MG63 (cell line): ENCODE data around the gene PARP8. TPM values are rescaled to one million over a fixed set of nuclear protein-coding genes. Genes with fewer than 3 reads are reported as not detected.
"Not testable (repeated sequence)": the region's sequence is repeated elsewhere in the genome, so short reads cannot be mapped to it uniquely, and the experiment has no call there.

Experiments
- DNase-seq: peaks from one replicate; pipeline ENCODE4 v3.0.0-alpha.2; 2020
- H3K27me3 ChIP-seq: fragments of 250-450 bp; sonication (Bioruptor Pico); 2 replicates; pipeline ENCODE4 v1.5.1; 2020; ENCODE audit warnings: mild to moderate bottlenecking, moderate library complexity
- H3K36me3 ChIP-seq: fragments of 250-450 bp; sonication (Bioruptor Pico); 2 replicates; pipeline ENCODE4 v1.5.1; 2020; ENCODE audit warnings: mild to moderate bottlenecking, moderate library complexity
- H3K4me3 ChIP-seq: fragments of 250-450 bp; sonication (Bioruptor Pico); 2 replicates; pipeline ENCODE4 v1.5.1; 2020; ENCODE audit warnings: mild to moderate bottlenecking, moderate library complexity
- H3K9me3 ChIP-seq: fragments of 250-450 bp; sonication (Bioruptor Pico); 2 replicates; pipeline ENCODE4 v1.5.1; 2020; ENCODE audit warnings: mild to moderate bottlenecking, moderate library complexity
- total RNA-seq: library from RNA; depleted of rRNA; stranded (reverse); fragments of >200 nt; shearing (Covaris generic); gene quantifications from 2 replicates; pipeline ENCODE4 v1.2.3, GENCODE V29; 2014; ENCODE audit warnings: low replicate concordance

The PARP8 gene
- total RNA-seq, 1 experiment from 2014 or later: 0.66 TPM

DNA sequence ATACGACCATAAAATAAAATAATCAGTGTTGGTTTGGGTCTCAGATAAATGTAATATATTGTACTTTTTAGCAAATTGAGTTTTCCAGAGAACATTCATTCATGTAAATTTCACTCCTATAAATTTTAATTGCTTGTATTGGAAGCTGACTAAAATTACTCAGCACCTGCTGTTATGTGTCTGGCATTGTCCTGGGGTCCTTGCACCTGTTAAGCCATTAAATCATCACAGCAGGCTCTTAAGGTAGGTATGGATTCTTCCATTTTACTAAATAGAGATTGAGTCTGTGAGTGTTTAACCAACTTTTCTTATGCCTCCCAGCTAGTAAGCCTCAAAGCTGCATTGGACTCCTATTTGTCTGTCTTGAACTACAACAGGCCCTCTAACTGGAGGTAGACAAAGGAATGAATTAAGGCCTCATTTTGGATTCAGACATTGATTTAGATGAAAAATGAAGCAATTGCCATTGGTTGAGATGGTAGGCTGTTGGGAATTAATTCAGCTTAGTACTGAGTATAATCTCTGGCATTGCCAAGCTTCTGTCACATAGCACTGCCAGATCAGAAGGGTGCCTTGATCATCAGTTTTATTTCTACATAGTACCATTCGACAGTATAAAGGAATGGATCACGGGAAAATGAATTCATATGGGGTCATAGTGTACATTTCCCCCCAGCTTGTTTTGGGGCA is 78.9 kb downstream of the PARP8 start:
- no peaks in the 10 kb centered on the region for H3K27me3 ChIP-seq
- no peak for DNase-seq
- H3K4me3 ChIP-seq: no peak overlapping the region
- no peaks in the 10 kb centered on the region for H3K9me3 ChIP-seq
- H3K36me3 ChIP-seq: no peaks in the 10 kb centered on the region

DNA sequence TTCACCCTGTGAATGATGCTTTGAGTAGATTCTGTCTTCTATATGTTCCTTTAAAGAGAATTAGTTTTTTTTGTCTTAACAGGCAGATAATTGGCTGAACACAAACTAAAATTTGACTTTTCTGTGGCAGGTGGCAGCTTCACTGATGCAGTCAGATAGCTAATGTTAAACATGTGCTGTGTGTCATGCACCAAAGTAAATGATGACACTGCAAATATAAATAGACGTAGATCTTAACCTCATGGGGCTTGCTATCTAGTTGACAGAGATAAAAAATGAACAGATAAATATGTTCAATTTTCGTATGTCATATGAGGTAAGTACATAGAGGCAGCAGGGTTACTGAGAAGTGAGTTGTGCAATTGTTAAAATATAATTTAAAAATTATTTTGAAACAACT is 82.7 kb downstream of the PARP8 start:
- Histone ChIP-seq H3K9me3 (no peaks in the 10 kb centered on the region), H3K4me3 (no peak overlapping the region), H3K36me3 (no peaks in the 10 kb centered on the region), H3K27me3 (no peaks in the 10 kb centered on the region)
- DNase-seq: no peak

DNA sequence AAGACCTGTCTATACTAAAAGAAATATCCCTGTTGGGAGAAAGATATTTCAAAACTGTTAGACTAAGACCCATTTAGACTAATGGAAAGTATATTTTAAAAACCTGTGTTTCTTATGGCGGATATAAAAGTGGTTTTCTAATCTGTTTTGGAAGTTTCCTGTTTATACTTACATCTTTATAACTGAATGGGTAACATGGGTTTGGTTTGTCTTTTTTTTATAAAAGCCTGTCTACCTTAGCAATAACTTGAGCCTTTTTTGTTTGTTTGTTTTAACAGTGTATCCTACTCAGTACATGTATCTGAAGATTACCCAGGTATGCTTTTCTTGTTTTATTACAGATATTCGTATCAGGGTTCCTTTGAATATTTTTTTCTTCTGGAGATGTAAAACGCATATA is 83.4 kb downstream of the PARP8 start:
- Histone ChIP-seq H3K36me3 (no peaks in the 10 kb centered on the region), H3K4me3 (no peak overlapping the region), H3K9me3 (no peaks in the 10 kb centered on the region), H3K27me3 (no peaks in the 10 kb centered on the region)
- no peak for DNase-seq

DNA sequence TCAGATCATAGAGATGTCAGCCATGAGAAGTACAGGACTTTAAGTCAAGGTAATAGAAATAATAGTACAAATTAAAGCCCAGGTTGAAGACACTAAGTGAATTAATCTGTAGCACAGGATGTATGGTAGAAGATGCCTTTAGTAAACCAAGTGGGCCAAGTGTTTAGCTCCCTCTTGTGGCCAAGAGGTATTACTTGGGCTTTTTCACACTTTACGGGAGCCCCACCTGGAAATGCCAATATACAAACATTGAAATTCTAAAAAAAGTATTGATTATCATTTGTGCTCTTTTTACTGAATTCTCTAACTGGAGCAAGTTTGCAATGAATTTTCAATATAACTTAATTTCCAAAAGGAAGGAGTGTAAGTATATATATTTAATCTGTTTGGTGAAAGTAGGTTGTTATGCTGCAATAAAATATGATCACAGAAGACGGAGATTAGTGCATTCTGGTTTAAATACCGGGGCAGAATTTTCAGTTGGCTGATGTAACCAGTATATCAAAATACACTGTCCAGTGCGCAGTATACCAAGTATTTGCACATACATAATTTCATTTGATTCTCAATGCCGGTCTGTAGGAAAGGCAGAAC is 84.7 kb downstream of the PARP8 start:
- Histone ChIP-seq H3K36me3 (no peaks in the 10 kb centered on the region), H3K4me3 (no peak overlapping the region), H3K9me3 (no peaks in the 10 kb centered on the region), H3K27me3 (no peaks in the 10 kb centered on the region)
- peak; percentile 21 for DNase-seq

DNA sequence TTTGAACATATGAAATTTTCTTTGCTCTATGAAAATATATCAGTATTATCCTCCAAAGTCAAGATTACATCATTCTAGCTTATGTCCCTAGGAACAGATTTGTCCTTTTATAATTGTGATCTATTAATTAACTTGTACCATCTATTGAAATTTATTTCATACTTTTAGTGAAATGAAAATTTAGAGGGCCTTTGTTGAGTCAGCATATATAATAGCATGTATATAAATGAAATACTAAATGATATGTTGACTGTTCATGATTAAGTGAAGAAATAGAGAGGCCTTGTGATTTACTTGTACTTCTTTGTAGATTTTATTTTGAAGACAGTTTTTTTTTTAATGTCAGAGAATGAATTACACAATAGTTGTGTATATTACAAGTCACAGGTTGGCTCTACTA is 86.4 kb downstream of the PARP8 start:
- Histone ChIP-seq H3K27me3 (no peaks in the 10 kb centered on the region), H3K9me3 (no peaks in the 10 kb centered on the region), H3K4me3 (no peak overlapping the region), H3K36me3 (no peaks in the 10 kb centered on the region)
- DNase-seq: no peak

- no peak overlapping the region for H3K4me3 ChIP-seq
- H3K9me3 ChIP-seq: no peaks in the 10 kb centered on the region
- no peak for DNase-seq
- no peaks in the 10 kb centered on the region for H3K36me3 ChIP-seq
- no peaks in the 10 kb centered on the region for H3K27me3 ChIP-seq
Measured at GRCh38 chr5:50759526-50760270, 93.3 kb downstream of the PARP8 start.

- Histone ChIP-seq H3K4me3 (no peak overlapping the region), H3K36me3 (no peaks in the 10 kb centered on the region), H3K27me3 (no peaks in the 10 kb centered on the region), H3K9me3 (no peaks in the 10 kb centered on the region)
- DNase-seq: no peak
Measured at GRCh38 chr5:50763351-50763750, 96.9 kb downstream of the PARP8 start.

DNA sequence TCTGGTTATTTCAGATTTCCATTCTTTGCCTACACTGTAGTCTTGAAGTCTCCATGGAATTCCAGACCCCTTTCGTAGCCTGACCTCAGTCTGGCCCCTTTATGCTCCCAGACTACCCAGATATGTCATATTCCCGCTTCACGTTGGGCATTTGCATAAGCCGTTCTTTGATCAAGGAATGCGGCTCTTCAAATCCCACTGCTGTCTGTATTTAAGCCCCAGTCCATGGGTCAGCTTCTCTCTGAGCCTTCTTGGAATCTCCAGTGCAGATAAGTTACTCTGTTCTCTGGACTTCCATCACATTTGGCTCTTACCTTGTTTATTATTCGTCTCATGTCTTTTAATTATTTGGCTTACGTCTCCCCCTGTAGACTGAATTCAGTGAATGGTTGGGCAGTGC is 97.4 kb downstream of the PARP8 start:
- Histone ChIP-seq H3K9me3 (no peaks in the 10 kb centered on the region), H3K4me3 (no peak overlapping the region), H3K36me3 (no peaks in the 10 kb centered on the region), H3K27me3 (no peaks in the 10 kb centered on the region)
- no peak for DNase-seq

DNA sequence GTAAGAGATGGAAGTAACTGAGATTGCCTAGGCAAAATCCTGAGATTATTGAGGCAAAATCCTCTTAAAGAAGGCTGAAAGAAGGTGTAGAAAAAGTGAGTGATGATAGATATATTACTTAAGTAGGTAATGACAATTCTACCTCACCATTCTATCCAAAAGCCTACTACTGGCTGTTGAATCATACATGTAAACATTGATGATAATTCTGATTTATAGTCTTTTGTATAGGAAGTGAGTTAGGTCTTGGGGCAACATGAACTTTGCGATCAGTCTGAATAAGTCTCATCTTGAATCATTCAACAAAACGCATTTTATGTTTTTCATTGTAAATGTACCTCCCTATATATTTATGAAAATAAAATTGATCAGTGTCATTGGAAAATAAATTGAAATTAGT is 99.6 kb downstream of the PARP8 start:
- Histone ChIP-seq H3K4me3 (no peak overlapping the region), H3K27me3 (no peaks in the 10 kb centered on the region), H3K36me3 (no peaks in the 10 kb centered on the region), H3K9me3 (no peaks in the 10 kb centered on the region)
- no peak for DNase-seq

- Histone ChIP-seq H3K27me3 (no peaks in the 10 kb centered on the region), H3K36me3 (no peaks in the 10 kb centered on the region), H3K4me3 (no peak overlapping the region), H3K9me3 (no peaks in the 10 kb centered on the region)
- no peak for DNase-seq
Measured at GRCh38 chr5:50766462-50766861, 100.0 kb downstream of the PARP8 start.

DNA sequence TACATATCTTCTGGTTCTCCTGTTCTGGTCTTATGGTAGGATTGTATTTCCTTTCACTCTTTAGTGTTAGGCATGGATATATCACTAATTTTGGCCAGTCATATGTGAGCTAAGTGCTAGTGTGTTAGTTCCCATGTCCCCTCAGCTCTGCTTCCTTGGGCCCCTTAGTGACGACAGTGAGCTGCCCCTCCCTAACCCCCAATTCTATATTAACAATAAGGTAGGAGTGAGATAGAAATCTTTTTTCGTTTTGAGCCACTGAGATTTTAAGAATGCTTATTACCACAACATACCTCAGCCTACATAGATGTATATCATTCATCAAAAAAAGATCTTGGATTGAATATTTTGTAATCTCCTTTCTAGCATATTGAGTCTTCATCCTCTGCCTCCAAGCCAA is 100.5 kb downstream of the PARP8 start:
- H3K4me3 ChIP-seq: no peak overlapping the region
- no peaks in the 10 kb centered on the region for H3K9me3 ChIP-seq
- no peaks in the 10 kb centered on the region for H3K27me3 ChIP-seq
- H3K36me3 ChIP-seq: no peaks in the 10 kb centered on the region
- DNase-seq: no peak

- Histone ChIP-seq H3K9me3 (no peaks in the 10 kb centered on the region), H3K4me3 (no peak overlapping the region), H3K27me3 (no peaks in the 10 kb centered on the region), H3K36me3 (no peaks in the 10 kb centered on the region)
- DNase-seq: no peak
Measured at GRCh38 chr5:50767588-50767987, 101.2 kb downstream of the PARP8 start.

GRCh38 chr5:50768634-50769033 is 102.2 kb downstream of the PARP8 start:
- Histone ChIP-seq H3K9me3 (no peaks in the 10 kb centered on the region), H3K36me3 (no peaks in the 10 kb centered on the region), H3K4me3 (no peak overlapping the region), H3K27me3 (no peaks in the 10 kb centered on the region)
- DNase-seq: no peak

GRCh38 chr5:50770441-50770840 is 104.0 kb downstream of the PARP8 start:
- no peaks in the 10 kb centered on the region for H3K9me3 ChIP-seq
- no peaks in the 10 kb centered on the region for H3K36me3 ChIP-seq
- no peak overlapping the region for H3K4me3 ChIP-seq
- H3K27me3 ChIP-seq: no peaks in the 10 kb centered on the region
- DNase-seq: no peak

DNA sequence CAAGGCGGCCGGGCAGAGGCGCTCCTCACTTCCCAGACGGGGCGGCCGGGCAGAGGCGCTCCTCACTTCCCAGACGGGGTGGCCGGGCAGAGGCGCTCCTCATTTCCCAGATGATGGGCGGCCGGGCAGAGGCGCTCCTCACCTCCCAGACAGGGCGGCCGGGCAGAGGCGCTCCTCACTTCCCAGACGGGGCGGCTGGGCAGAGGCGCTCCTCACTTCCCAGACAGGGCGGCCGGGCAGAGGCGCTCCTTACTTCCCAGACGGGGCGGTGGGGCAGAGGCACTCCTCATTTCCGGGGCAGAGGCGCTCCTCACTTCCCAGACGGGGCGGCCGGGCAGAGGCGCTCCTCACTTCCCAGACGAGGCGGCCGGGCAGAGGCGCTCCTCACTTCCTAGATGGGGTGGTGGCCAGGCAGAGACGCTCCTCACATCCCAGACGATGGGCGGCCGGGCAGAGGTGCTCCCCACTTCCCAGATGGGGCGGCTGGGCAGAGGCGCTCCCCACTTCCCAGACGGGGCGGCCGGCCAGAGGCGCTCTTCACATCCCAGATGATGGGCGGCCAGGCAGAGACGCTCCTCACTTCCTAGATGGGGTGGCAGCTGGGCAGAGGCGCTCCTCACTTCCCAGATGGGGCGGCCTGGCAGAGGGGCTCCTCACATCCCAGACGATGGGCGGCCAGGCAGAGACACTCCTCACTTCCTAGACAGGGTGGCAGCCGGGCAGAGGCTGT is 108.2 kb downstream of the PARP8 start:
- H3K9me3 ChIP-seq, DNase-seq, H3K36me3 ChIP-seq, H3K4me3 ChIP-seq, H3K27me3 ChIP-seq: not testable (repeated sequence)

DNA sequence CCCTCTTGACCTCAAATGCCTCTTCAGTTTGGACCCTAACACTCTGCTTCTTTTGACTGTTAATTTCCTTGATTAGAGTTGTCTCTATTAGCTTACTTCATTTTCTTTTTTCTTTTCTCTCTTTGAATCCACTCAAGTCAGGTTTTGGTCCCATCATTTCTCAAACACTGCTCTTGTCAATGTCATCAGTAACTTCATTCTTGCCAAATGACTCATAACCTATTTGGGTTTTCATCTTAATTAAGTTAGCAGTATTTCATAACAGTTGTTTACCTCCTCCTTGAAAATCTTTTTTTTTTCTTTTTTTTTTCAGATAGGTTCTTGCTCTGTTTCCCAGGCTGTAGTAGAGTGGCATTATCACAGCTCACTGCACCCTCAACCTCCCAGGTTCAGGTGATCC is 119.6 kb downstream of the PARP8 start:
- no peaks in the 10 kb centered on the region for H3K9me3 ChIP-seq
- H3K4me3 ChIP-seq: no peak overlapping the region
- DNase-seq: no peak
- H3K27me3 ChIP-seq: no peaks in the 10 kb centered on the region
- H3K36me3 ChIP-seq: no peaks in the 10 kb centered on the region

DNA sequence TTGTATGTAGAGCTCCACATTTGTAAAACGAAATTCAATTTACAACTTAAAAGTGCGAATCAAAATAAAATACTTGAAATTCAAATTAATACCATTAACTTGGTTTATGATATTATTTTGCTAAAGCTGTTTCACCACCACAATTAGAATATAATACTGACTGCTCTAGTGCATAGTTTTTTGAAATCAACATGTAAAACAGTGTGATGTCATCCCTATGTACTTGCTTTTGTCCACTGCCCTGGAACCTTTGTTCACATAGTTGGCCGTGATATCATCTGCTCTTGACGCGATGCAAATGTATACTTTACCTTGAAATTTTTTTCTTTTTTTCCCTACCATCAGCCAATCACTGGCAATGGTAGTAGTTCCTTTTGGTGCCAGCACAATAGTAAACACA is 125.4 kb downstream of the PARP8 start:
- H3K9me3 ChIP-seq: no peaks in the 10 kb centered on the region
- H3K36me3 ChIP-seq: no peaks in the 10 kb centered on the region
- no peak for DNase-seq
- H3K4me3 ChIP-seq: no peak overlapping the region
- H3K27me3 ChIP-seq: no peaks in the 10 kb centered on the region
